ENCODE results near the gene OLFML3.

OLFML3 gene, protein sequence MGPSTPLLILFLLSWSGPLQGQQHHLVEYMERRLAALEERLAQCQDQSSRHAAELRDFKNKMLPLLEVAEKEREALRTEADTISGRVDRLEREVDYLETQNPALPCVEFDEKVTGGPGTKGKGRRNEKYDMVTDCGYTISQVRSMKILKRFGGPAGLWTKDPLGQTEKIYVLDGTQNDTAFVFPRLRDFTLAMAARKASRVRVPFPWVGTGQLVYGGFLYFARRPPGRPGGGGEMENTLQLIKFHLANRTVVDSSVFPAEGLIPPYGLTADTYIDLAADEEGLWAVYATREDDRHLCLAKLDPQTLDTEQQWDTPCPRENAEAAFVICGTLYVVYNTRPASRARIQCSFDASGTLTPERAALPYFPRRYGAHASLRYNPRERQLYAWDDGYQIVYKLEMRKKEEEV

DNA sequence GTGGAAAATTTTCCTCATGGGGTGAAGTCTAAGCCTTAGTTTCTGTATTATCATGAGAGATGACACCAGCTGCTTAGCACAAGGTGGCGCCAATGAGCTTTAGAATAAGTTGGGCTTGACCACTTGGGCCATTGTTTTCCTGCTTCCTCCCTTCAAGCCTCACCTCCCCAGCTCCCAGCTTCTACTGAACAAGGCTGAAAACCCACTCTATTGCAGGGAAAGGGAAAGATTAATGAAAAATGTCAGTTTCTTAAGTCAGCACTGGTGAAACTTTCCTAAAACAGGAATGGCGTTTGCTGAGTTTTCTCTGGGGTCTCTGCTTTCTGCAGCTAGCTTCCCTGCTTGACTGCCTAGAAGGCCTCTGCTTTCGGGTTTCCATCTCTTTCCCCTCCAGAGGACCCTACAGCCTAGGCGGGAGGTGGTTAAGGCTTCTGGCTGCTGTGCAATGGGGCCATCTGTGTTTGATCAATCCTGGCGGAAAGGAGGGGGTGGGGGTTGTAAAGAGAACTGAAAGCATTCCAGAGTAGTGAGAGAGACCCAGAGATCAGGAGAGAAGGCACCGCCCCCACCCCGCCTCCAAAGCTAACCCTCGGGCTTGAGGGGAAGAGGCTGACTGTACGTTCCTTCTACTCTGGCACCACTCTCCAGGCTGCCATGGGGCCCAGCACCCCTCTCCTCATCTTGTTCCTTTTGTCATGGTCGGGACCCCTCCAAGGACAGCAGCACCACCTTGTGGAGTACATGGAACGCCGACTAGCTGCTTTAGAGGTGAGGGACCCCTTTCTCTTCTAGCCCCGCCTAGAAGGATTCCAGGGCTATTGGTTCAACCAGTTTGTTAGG lies at the start of gene OLFML3:
Gene OLFML3 (plus strand): TSS at position 612 of the 840 bp plus-strand sequence. CDS start 43 bp downstream, at position 655.
- Mint-ChIP-seq H3K36me3 (peaks cover 48% of the 10 kb centered on the region), H3K27ac (peak within 1 kb of the TSS; percentile 65), H3K4me3 (no peak within 1 kb of the TSS), H3K4me1 (peaks cover 51% of the 10 kb centered on the region), H3K9me3 (no peaks in the 10 kb centered on the region)
- peak; percentile 36 for ATAC-seq
- peak; percentile 20 to 60 for DNase-seq (ENCODE audit: low spot score in 2 of 2)

GRCh38 chr1:113929750-113930498 lies 49.4 kb upstream of the OLFML3 start:
- H3K4me1 Mint-ChIP-seq = peaks cover 55% of the 10 kb centered on the region

GRCh38 chr1:113930499-113931161 lies 48.6 kb upstream of the OLFML3 start:
- no peaks in the 10 kb centered on the region for H3K9me3 Mint-ChIP-seq
- H3K27ac Mint-ChIP-seq = peak overlapping the region; percentile 97
- DNase-seq (ENCODE audit: low spot score in 2 of 2) = peak; percentile 27 to 83
- peak overlapping the region; percentile 91 for H3K4me3 Mint-ChIP-seq
- peak; percentile 75 for ATAC-seq
- H3K36me3 Mint-ChIP-seq = peaks cover 38% of the 10 kb centered on the region
- H3K4me1 Mint-ChIP-seq = peaks cover 56% of the 10 kb centered on the region

More at GRCh38 chr1:113929750-113930498, 49.4 kb upstream of the OLFML3 start:
- H3K4me3 Mint-ChIP-seq = peak overlapping the region; percentile 91
- DNase-seq (ENCODE audit: low spot score in 2 of 2) (peak; percentile 45 to 87), ATAC-seq (peak; percentile 54)
- peaks cover 33% of the 10 kb centered on the region for H3K36me3 Mint-ChIP-seq
- H3K27ac Mint-ChIP-seq = peak overlapping the region; percentile 97
- H3K9me3 Mint-ChIP-seq = no peaks in the 10 kb centered on the region

- peaks cover 60% of the 10 kb centered on the region for H3K4me1 Mint-ChIP-seq
- DNase-seq (ENCODE audit: low spot score in 2 of 2) = no peak
- H3K4me3 Mint-ChIP-seq = peak overlapping the region; percentile 91
- H3K9me3 Mint-ChIP-seq = no peaks in the 10 kb centered on the region
- peaks cover 44% of the 10 kb centered on the region for H3K36me3 Mint-ChIP-seq
- ATAC-seq = no peak
- H3K27ac Mint-ChIP-seq = peak overlapping the region; percentile 97
Measured at GRCh38 chr1:113931451-113931851, 47.8 kb upstream of the OLFML3 start.

DNA sequence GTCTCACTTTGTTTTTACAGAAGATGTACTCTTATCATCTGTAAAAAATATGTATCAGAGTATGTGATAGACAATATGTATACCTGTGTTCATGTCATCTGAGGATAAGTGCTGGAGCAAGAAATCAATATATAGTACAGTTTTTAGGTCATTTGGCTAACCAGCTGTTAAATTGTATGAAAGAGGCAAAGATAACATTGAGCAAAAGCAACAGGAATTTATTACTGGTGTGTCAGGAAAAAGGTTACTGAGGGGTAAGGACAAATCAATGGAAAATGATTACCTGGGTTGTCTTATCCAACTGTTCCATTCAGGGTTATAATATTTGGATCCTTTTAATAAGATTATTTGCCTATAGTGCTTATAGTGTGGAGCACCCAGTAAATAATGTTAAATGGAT lies 45.3 kb upstream of the OLFML3 start:
- DNase-seq (ENCODE audit: low spot score in 2 of 2) (no peak), ATAC-seq (no peak)
- Mint-ChIP-seq H3K9me3 (no peaks in the 10 kb centered on the region), H3K27ac (peak overlapping the region; percentile 97), H3K36me3 (peaks cover 52% of the 10 kb centered on the region), H3K4me1 (peaks cover 67% of the 10 kb centered on the region), H3K4me3 (peak overlapping the region; percentile 91)

DNA sequence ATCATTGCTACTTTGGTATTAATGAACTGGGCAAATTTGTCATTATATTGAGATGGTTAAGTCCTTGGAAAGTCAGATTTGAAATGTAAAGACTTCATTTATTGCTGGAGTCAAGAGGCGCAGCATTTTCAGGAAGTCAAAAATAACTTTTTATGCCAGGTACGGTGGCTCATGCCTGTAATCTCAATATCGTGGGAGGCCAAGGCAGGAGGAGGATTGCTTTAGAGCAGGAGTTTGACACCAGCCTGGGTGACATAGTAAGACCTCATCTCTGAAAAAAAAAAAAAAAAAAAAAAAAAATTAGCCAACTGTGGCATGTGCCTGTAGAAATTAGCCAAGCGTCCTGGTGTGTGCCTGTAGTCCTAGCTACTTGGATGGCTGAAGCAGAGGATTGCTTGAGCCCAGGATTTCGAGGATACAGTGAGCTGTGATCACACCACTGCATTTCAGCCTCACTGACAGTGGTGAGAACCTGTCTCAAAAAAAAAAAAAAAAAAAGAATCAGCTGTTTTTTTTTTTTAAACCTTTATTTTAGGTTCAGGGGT lies 44.7 kb upstream of the OLFML3 start:
- peaks cover 57% of the 10 kb centered on the region for H3K36me3 Mint-ChIP-seq
- no peak overlapping the region for H3K4me3 Mint-ChIP-seq
- DNase-seq (ENCODE audit: low spot score in 2 of 2) (no peak), ATAC-seq (no peak)
- H3K9me3 Mint-ChIP-seq = no peaks in the 10 kb centered on the region
- H3K27ac Mint-ChIP-seq = no peak overlapping the region
- peaks cover 73% of the 10 kb centered on the region for H3K4me1 Mint-ChIP-seq

- DNase-seq (ENCODE audit: low spot score in 2 of 2) (no peak), ATAC-seq (no peak)
- no peak overlapping the region for H3K4me3 Mint-ChIP-seq
- H3K9me3 Mint-ChIP-seq = no peaks in the 10 kb centered on the region
- peaks cover 78% of the 10 kb centered on the region for H3K4me1 Mint-ChIP-seq
- peaks cover 57% of the 10 kb centered on the region for H3K36me3 Mint-ChIP-seq
- no peak overlapping the region for H3K27ac Mint-ChIP-seq
Measured at GRCh38 chr1:113935176-113935575, 44.1 kb upstream of the OLFML3 start.

DNA sequence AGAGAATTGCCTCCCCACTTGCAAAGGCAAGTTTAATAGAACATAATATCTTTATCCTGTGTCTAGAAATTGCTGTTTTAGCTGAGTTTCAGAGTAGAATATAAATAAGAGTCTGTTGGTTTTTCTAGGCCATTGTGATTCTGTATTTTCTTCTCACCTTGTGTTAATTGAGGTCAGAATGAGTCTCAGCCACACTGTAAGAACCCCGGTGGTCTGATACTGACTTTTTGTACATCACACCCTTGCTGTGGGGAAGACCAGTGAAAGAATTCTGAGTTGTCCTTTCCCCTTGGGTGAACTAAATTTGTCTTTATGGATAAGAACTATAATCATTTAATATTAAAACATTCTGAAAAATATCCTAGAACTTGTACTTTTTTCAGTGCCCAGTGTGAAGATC lies 43.3 kb upstream of the OLFML3 start:
- Mint-ChIP-seq H3K36me3 (peaks cover 57% of the 10 kb centered on the region), H3K27ac (no peak overlapping the region), H3K4me3 (peak overlapping the region; percentile 7), H3K9me3 (no peaks in the 10 kb centered on the region), H3K4me1 (peaks cover 78% of the 10 kb centered on the region)
- DNase-seq (ENCODE audit: low spot score in 2 of 2) (no peak), ATAC-seq (peak; percentile 77)

- no peak for DNase-seq (ENCODE audit: low spot score in 2 of 2)
- Mint-ChIP-seq H3K4me3 (peak overlapping the region; percentile 76), H3K36me3 (peaks cover 61% of the 10 kb centered on the region), H3K9me3 (no peaks in the 10 kb centered on the region), H3K27ac (peak overlapping the region; percentile 53), H3K4me1 (peaks cover 72% of the 10 kb centered on the region)
- no peak for ATAC-seq
Measured at GRCh38 chr1:113937146-113937545, 42.1 kb upstream of the OLFML3 start.

DNA sequence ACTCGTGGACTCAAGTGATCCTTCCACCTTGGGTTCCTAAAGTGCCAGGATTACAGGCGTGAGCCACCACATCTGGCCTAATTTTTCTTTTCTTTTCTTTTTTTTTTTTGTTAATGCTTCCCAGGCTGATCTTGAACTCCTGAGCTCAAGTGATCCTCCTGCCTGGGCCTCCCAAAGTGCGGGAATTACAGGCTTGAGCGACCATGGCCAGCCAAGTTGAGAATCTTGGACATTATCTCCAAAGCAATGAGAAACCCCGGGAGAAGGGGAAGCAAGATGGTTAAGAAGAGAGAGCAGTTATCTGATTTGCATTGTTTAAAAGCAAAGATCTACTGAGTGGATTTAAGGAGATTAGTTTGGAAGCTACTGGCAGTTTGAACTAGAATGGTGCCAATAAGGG lies 41.1 kb upstream of the OLFML3 start:
- Mint-ChIP-seq H3K4me3 (peak overlapping the region; percentile 76), H3K4me1 (peaks cover 65% of the 10 kb centered on the region), H3K36me3 (peaks cover 66% of the 10 kb centered on the region), H3K27ac (peak overlapping the region; percentile 53), H3K9me3 (no peaks in the 10 kb centered on the region)
- ATAC-seq = no peak
- no peak for DNase-seq (ENCODE audit: low spot score in 2 of 2)

GRCh38 chr1:113940365-113941244 lies 38.7 kb upstream of the OLFML3 start:
- Mint-ChIP-seq H3K36me3 (peaks cover 77% of the 10 kb centered on the region), H3K4me1 (peaks cover 65% of the 10 kb centered on the region), H3K27ac (peak overlapping the region; percentile 54), H3K9me3 (no peaks in the 10 kb centered on the region), H3K4me3 (peak overlapping the region; percentile 76)
- ATAC-seq (peak; percentile 85), DNase-seq (ENCODE audit: low spot score in 2 of 2) (peak; percentile 21 to 79)

GRCh38 chr1:113941245-113941559 lies 38.1 kb upstream of the OLFML3 start:
- peaks cover 64% of the 10 kb centered on the region for H3K4me1 Mint-ChIP-seq
- H3K9me3 Mint-ChIP-seq = no peaks in the 10 kb centered on the region
- peak overlapping the region; percentile 76 for H3K4me3 Mint-ChIP-seq
- H3K27ac Mint-ChIP-seq = peak overlapping the region; percentile 54
- DNase-seq (ENCODE audit: low spot score in 2 of 2) (no peak), ATAC-seq (no peak)
- H3K36me3 Mint-ChIP-seq = peaks cover 77% of the 10 kb centered on the region

DNA sequence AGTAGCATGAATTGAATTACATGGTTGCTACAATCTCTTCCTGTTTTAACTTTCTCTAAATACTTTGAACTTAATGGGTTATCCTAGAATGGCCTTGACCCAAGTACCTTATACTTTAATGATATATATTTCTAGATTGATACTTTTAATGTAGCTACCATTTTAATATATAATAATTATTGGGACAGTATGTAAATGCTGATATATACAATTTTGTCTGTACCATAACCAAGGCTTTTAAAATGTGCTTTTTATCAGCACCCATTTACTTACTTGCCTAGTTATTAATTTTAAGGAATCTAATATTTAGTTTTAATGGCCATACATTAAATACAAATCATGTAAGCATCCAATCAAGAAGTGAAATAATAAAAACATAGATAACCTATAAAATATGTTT lies 36.7 kb upstream of the OLFML3 start:
- Mint-ChIP-seq H3K36me3 (peaks cover 75% of the 10 kb centered on the region), H3K4me3 (no peak overlapping the region), H3K4me1 (peaks cover 71% of the 10 kb centered on the region), H3K9me3 (no peaks in the 10 kb centered on the region), H3K27ac (no peak overlapping the region)
- DNase-seq (ENCODE audit: low spot score in 2 of 2) (no peak), ATAC-seq (no peak)
